NCI-H510A (cell line): ENCODE measurements around the gene TENM4.

Experiments used
- DNase-seq: peaks from one replicate; lab custom pipeline; 2025; lab: John Stamatoyannopoulos, UW

Gene TENM4

GRCh38 chr11:78657968-78658839 lies 782.6 kb downstream of the TENM4 start:
- DNase-seq: no peak

GRCh38 chr11:78657441-78657840 lies 783.4 kb downstream of the TENM4 start:
- DNase-seq: no peak

- DNase-seq: no peak
Observed at GRCh38 chr11:78656984-78657383, 783.8 kb downstream of the TENM4 start.

- DNase-seq: no peak
Observed at GRCh38 chr11:78656327-78656726, 784.5 kb downstream of the TENM4 start.

- DNase-seq: no peak
Observed at GRCh38 chr11:78655561-78655960, 785.3 kb downstream of the TENM4 start.

GRCh38 chr11:78654866-78655265 lies 786.0 kb downstream of the TENM4 start:
- no peak for DNase-seq

GRCh38 chr11:78654071-78654470 lies 786.8 kb downstream of the TENM4 start:
- DNase-seq: no peak

GRCh38 chr11:78653294-78653909 lies 787.4 kb downstream of the TENM4 start:
- DNase-seq: no peak

- DNase-seq: no peak
Observed at GRCh38 chr11:78652843-78653239, 788.0 kb downstream of the TENM4 start.

GRCh38 chr11:78651923-78652842 lies 788.6 kb downstream of the TENM4 start:
- no peak for DNase-seq

GRCh38 chr11:78651136-78651775 lies 789.6 kb downstream of the TENM4 start:
- no peak for DNase-seq

GRCh38 chr11:78649361-78650215 lies 791.2 kb downstream of the TENM4 start:
- DNase-seq: no peak

- DNase-seq: peak; percentile 12
Observed at GRCh38 chr11:78647986-78648875, 792.6 kb downstream of the TENM4 start.

GRCh38 chr11:78647266-78647915 lies 793.4 kb downstream of the TENM4 start:
- no peak for DNase-seq

GRCh38 chr11:78646564-78647185 lies 794.2 kb downstream of the TENM4 start:
- peak; percentile 30 for DNase-seq

GRCh38 chr11:78645226-78646202 lies 795.3 kb downstream of the TENM4 start:
- peak; percentile 2 for DNase-seq

- no peak for DNase-seq
Observed at GRCh38 chr11:78643676-78644056, 797.2 kb downstream of the TENM4 start.
